ENCODE measurements around the gene ZNF273. TPM values are rescaled to one million over a fixed set of nuclear protein-coding genes. Genes with fewer than 3 reads are reported as not detected.

ZNF273 gene
- total RNA-seq, 2 donors from 2014 or later, result 15.5 to 20.5 TPM

DNA sequence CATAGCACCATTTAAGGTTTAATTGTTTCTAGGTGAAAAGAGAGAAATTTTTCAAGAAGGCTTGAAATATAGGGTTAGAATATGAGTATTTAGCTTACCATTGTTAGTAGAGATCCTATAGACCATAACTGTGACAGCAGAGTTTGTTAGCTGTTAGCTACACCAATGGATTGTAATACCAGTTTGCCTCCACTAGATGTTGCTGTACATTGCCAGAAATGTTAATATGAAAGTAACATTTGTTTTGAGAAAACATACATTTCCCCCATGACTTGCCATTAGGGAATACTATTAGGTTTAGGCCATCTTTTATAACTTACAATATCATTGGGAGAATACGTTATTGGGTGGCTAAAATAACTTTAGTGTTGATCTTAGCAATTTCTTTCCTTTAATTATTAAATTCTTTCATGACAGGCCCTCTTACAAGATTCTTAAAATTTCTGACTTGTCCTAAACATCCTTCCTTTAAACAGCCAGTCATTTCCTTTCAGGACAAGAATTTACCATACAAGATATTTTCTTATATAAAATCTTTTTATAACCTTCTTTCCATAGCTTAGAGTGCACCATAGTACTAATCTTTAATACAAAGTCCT, 48.3 kb downstream of the ZNF273 start:
- H3K9ac ChIP-seq (ENCODE audit: extremely low read depth, low read length, poor library complexity, severe bottlenecking), result no peak overlapping the region
- H3K27me3 ChIP-seq (ENCODE audit: control insufficient read depth, insufficient read depth, low read length, poor library complexity, severe bottlenecking), result peaks cover 22% of the 10 kb centered on the region
- H3K27ac ChIP-seq (ENCODE audit: low read depth, low read length), result no peak overlapping the region
- H3K9me3 Mint-ChIP-seq, result peaks cover 15% of the 10 kb centered on the region
- peaks cover 2% of the 10 kb centered on the region for H3K36me3 Mint-ChIP-seq (ENCODE audit: low read depth)
- no peak overlapping the region for H3K4me3 ChIP-seq (ENCODE audit: low read length)
- no peaks in the 10 kb centered on the region for H3K36me3 ChIP-seq (ENCODE audit: control insufficient read depth, insufficient read depth, low read length)
- H3K27me3 Mint-ChIP-seq (ENCODE audit: insufficient read depth), result peaks cover 38% of the 10 kb centered on the region
- H3K4me1 Mint-ChIP-seq, result peaks cover 2% of the 10 kb centered on the region
- no peak overlapping the region for H3K27ac Mint-ChIP-seq
- TF ChIP-seq CTCF (conservative IDR thresholded peaks at IDR 0.05), result peak; percentile 86
- DNase-seq, result no peak
- no peaks in the 10 kb centered on the region for H3K9me3 ChIP-seq (ENCODE audit: control insufficient read depth, low read length)
- H3K4me3 Mint-ChIP-seq, result no peak overlapping the region
- WGBS, 2 experiments (ENCODE audit: insufficient coverage in 1 of 2, insufficient read length in 1 of 2), result 17% methylated on average over 1 of the region's 1 CpG; no CpG with 5 or more reads in 1 of the 2 experiments
- no peaks in the 10 kb centered on the region for H3K4me1 ChIP-seq (ENCODE audit: control insufficient read depth, insufficient read depth, low read length)

- no peaks in the 10 kb centered on the region for H3K4me1 ChIP-seq (ENCODE audit: control insufficient read depth, insufficient read depth, low read length)
These were observed 56.1 kb downstream of the ZNF273 start for GRCh38 chr7:64959072-64959747.

GRCh38 chr7:64965594-64965993, 62.5 kb downstream of the ZNF273 start:
- no peak for DNase-seq
- Mint-ChIP-seq H3K27me3 (ENCODE audit: insufficient read depth) (no peaks in the 10 kb centered on the region), H3K27ac (no peak overlapping the region), H3K4me1 (no peaks in the 10 kb centered on the region), H3K9me3 (peaks cover 40% of the 10 kb centered on the region), H3K36me3 (ENCODE audit: low read depth) (no peaks in the 10 kb centered on the region), H3K4me3 (no peak overlapping the region)
- peaks cover 21% of the 10 kb centered on the region for H3K9me3 ChIP-seq (ENCODE audit: control insufficient read depth, low read length)
- no peak overlapping the region for H3K27ac ChIP-seq (ENCODE audit: low read depth, low read length)
- no peak for TF ChIP-seq CTCF (conservative IDR thresholded peaks at IDR 0.05)
- H3K36me3 ChIP-seq (ENCODE audit: control insufficient read depth, insufficient read depth, low read length), result no peaks in the 10 kb centered on the region
- H3K27me3 ChIP-seq (ENCODE audit: control insufficient read depth, insufficient read depth, low read length, poor library complexity, severe bottlenecking), result no peaks in the 10 kb centered on the region
- H3K4me3 ChIP-seq (ENCODE audit: low read length), result no peak overlapping the region
- no peak overlapping the region for H3K9ac ChIP-seq (ENCODE audit: extremely low read depth, low read length, poor library complexity, severe bottlenecking)
- no peaks in the 10 kb centered on the region for H3K4me1 ChIP-seq (ENCODE audit: control insufficient read depth, insufficient read depth, low read length)

More at GRCh38 chr7:64959072-64959747, 56.1 kb downstream of the ZNF273 start:
- Mint-ChIP-seq H3K36me3 (ENCODE audit: low read depth) (peaks cover 2% of the 10 kb centered on the region), H3K27ac (no peak overlapping the region), H3K4me1 (no peaks in the 10 kb centered on the region), H3K4me3 (no peak overlapping the region), H3K27me3 (ENCODE audit: insufficient read depth) (peaks cover 2% of the 10 kb centered on the region), H3K9me3 (peaks cover 34% of the 10 kb centered on the region)
- H3K4me3 ChIP-seq (ENCODE audit: low read length), result peak overlapping the region; percentile 40
- H3K9ac ChIP-seq (ENCODE audit: extremely low read depth, low read length, poor library complexity, severe bottlenecking), result no peak overlapping the region
- peak; percentile 65 for DNase-seq
- no peaks in the 10 kb centered on the region for H3K36me3 ChIP-seq (ENCODE audit: control insufficient read depth, insufficient read depth, low read length)
- H3K9me3 ChIP-seq (ENCODE audit: control insufficient read depth, low read length), result peaks cover 15% of the 10 kb centered on the region
- no peaks in the 10 kb centered on the region for H3K27me3 ChIP-seq (ENCODE audit: control insufficient read depth, insufficient read depth, low read length, poor library complexity, severe bottlenecking)
- 74 to 82% methylated on average over 2 to 3 of the region's 3 CpGs for WGBS, 2 experiments (ENCODE audit: insufficient coverage in 1 of 2, insufficient read length in 1 of 2)
- TF ChIP-seq CTCF (conservative IDR thresholded peaks at IDR 0.05), result no peak
- H3K27ac ChIP-seq (ENCODE audit: low read depth, low read length), result no peak overlapping the region

Data from endodermal cell (in vitro differentiated cells).